ENCODE results near the gene ATXN2. TPM values are rescaled to one million over a fixed set of nuclear protein-coding genes. Genes with fewer than 3 reads are reported as not detected.
A peak's percentile ranks its signal among the peaks of the same experiment; 100 is the strongest.
"Not testable (repeated sequence)": the region's sequence is repeated elsewhere in the genome, so short reads cannot be mapped to it uniquely, and the experiment has no call there.

Gene ATXN2
- total and polyA plus RNA-seq, 8 donors, result 12.9 to 28.2 (median 19.4) TPM

DNA sequence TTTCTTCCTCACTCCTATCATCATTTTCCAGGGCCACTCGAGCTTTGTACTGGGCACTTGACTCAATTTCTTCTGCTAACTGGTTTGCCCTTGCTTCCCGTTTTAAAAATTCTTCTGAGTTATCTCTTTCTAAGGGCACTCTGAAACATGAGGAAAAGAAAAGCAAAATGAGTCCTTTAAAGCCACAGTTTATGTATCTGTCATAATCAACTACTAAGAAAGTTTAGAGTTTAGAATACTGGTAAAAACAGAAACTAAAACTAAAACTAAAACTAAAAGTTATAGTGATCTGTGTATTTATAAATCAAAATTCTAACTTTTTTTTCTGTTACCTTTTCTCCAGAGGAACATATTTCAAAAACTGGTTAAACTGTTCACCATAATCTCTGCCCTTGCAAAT is 79.2 kb downstream of the ATXN2 start:
- Histone ChIP-seq H3K9me3 (no peaks in the 10 kb centered on the region), H3K4me3 (no peak overlapping the region), H3K36me3 (peaks cover 0 to 58% (median 31%) of the 10 kb centered on the region in 3 donors), H3K27me3 (no peaks in the 10 kb centered on the region), H3K27ac (no peak overlapping the region), H3K4me1 (no peaks in the 10 kb centered on the region)
- no peak for TF ChIP-seq CTCF (IDR thresholded peaks at IDR 0.05)
- DNase-seq, result no peak
- ATAC-seq, result no peak
- FAIRE-seq, result no peak
- intact Hi-C loops (cut with DNase I), result no loop called here
- 85 to 94% methylated on average over 2 of the region's 2 CpGs for WGBS, 2 donors

GRCh38 chr12:111519083-111519482 is 80.0 kb downstream of the ATXN2 start:
- Histone ChIP-seq H3K9me3 (no peaks in the 10 kb centered on the region), H3K36me3 (peaks cover 0 to 49% (median 26%) of the 10 kb centered on the region in 3 donors), H3K27me3 (no peaks in the 10 kb centered on the region), H3K4me3 (no peak overlapping the region), H3K4me1 (no peaks in the 10 kb centered on the region), H3K27ac (no peak overlapping the region)
- no peak for ATAC-seq
- intact Hi-C loops (cut with DNase I), result no loop called here
- TF ChIP-seq CTCF (IDR thresholded peaks at IDR 0.05), result no peak
- no peak for FAIRE-seq
- no peak for DNase-seq

GRCh38 chr12:111507719-111508118 is 91.4 kb downstream of the ATXN2 start:
- H3K4me3 ChIP-seq; DNase-seq; ATAC-seq; H3K27me3 ChIP-seq; FAIRE-seq; H3K27ac ChIP-seq; intact Hi-C loops (cut with DNase I); H3K4me1 ChIP-seq; H3K9me3 ChIP-seq: not testable (repeated sequence)
- WGBS, 2 donors, result 91 to 97% methylated on average over 4 to 5 of the region's 6 CpGs
- peaks cover 0 to 36% (median 0%) of the 10 kb centered on the region in 3 donors for H3K36me3 ChIP-seq

GRCh38 chr12:111507258-111507657 is 91.9 kb downstream of the ATXN2 start:
- 97 to 100% methylated on average over 6 to 31 of the region's 31 CpGs for WGBS, 2 donors
- H3K27me3 ChIP-seq; H3K4me1 ChIP-seq; H3K27ac ChIP-seq; intact Hi-C loops (cut with DNase I); FAIRE-seq; H3K9me3 ChIP-seq; ATAC-seq; H3K4me3 ChIP-seq: not testable (repeated sequence)
- peaks cover 0 to 32% (median 0%) of the 10 kb centered on the region in 3 donors for H3K36me3 ChIP-seq
- peak in 1 of 6 donors; percentile 50 for DNase-seq

DNA sequence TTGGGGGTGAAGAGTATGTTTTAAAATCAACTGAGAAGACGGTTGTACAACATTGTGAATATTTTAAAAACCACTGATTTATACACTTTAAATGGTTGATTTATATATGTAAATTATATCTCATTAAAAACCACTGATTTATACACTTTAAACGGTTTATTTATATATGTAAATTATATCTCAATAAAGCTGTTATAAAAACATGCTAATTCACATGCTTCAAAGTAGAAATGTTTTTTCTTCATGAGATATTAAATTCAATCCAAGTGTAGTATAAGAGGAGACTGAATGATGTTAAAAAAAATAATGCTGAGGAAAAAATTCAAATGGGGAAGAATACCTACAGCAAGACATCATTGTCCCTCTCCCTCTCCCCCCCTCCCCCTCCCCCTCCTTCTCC is 92.9 kb downstream of the ATXN2 start:
- Histone ChIP-seq H3K27me3 (no peaks in the 10 kb centered on the region), H3K4me1 (no peaks in the 10 kb centered on the region), H3K4me3 (no peak overlapping the region), H3K9me3 (no peaks in the 10 kb centered on the region), H3K36me3 (peaks cover 0 to 29% (median 0%) of the 10 kb centered on the region in 3 donors), H3K27ac (no peak overlapping the region)
- ATAC-seq (no peak), DNase-seq (no peak), FAIRE-seq (no peak)
- no peak for TF ChIP-seq CTCF (IDR thresholded peaks at IDR 0.05)
- 91 to 94% methylated on average over 2 of the region's 2 CpGs for WGBS, 2 donors
- intact Hi-C loops (cut with DNase I), result no loop called here

DNA sequence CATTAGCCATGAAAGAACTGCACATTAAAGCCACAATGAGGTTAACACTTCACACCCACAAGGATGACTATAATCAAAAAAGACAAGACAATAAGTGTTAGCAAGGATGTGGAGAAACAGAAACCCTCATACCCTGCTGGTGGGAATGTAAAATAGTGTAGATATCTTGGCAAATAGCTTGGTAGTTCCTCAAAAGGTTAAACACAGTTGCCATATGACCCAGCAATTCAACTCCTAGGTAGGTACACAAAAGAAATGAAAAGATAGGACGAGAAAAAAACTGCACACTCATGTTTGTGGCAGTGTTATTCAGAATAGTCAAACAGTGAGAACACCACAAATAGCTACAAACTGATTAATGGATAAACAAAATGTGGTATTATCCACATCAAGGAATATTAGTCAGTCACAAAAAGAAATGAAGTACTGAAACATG is 93.5 kb downstream of the ATXN2 start:
- DNase-seq (no peak), ATAC-seq (no peak), FAIRE-seq (no peak)
- Histone ChIP-seq H3K9me3 (no peaks in the 10 kb centered on the region), H3K4me3 (no peak overlapping the region), H3K36me3 (peaks cover 0 to 25% (median 0%) of the 10 kb centered on the region in 3 donors), H3K27ac (no peak overlapping the region), H3K27me3 (no peaks in the 10 kb centered on the region), H3K4me1 (no peaks in the 10 kb centered on the region)
- no peak for TF ChIP-seq CTCF (IDR thresholded peaks at IDR 0.05)
- intact Hi-C loops (cut with DNase I), result no loop called here
- 26 to 43% methylated on average over 1 of the region's 1 CpG for WGBS, 2 donors
